ENCODE measurements around the gene C14orf180.

Gene C14orf180

DNA sequence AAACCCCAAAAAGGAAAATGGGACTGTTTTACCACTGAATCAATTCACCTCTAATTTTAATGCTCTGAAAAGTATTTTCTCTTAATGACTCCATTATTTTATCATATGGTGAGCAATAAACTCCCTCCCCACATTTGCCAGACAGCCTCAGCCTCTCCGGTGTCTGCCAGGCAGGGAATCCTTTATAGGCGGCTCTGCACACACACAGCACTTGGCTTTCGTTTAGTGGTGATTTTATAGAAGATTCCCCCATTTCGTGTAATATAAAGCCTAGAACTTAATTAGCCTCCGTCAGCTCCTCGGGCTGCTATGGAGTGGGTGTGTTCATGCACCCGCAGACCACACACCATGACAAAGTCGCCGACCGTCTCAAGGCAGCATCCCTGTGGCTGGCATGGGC is 10.1 kb upstream of the C14orf180 start:
- CTCF ChIA-PET: interaction anchor here (0.6 kb wide), 1 partner anchor 11 kb away, joined by 3 read pairs; no protein-coding TSS in a partner anchor
- Histone ChIP-seq H3K9me3 (ENCODE audit: control insufficient read depth, insufficient read depth, low read depth, low read length) (no peaks in the 10 kb centered on the region), H3K27ac (ENCODE audit: extremely low read depth, low read depth, low read length) (no peak overlapping the region), H3K4me3 (ENCODE audit: low read depth, low read length) (no peak overlapping the region), H3K36me3 (ENCODE audit: control insufficient read depth in 2 of 2, insufficient read depth in 1 of 2, low read length in 2 of 2) (no peaks in the 10 kb centered on the region), H3K4me1 (ENCODE audit: control insufficient read depth, insufficient read depth, low read length) (no peaks in the 10 kb centered on the region)
- TF ChIP-seq ZNF121 (tag by site-specific recombination; IDR thresholded peaks at IDR 0.05) (no peak), ZNF138 (tag by site-specific recombination; IDR thresholded peaks at IDR 0.05; ENCODE audit: borderline replicate concordance) (no peak), ZNF19 (tag by site-specific recombination; IDR thresholded peaks at IDR 0.05; ENCODE audit: low read depth) (no peak), ZNF48 (tag by site-specific recombination; IDR thresholded peaks at IDR 0.05) (no peak), OSR2 (tag by site-specific recombination; IDR thresholded peaks at IDR 0.05) (no peak), ZNF624 (tag by site-specific recombination; IDR thresholded peaks at IDR 0.05) (no peak), ZNF701 (tag by site-specific recombination; IDR thresholded peaks at IDR 0.05) (no peak), ZNF777 (tag by site-specific recombination; IDR thresholded peaks at IDR 0.05; ENCODE audit: borderline replicate concordance) (no peak), ZNF354C (tag by site-specific recombination; IDR thresholded peaks at IDR 0.05; ENCODE audit: borderline replicate concordance, low read depth) (no peak), ZNF560 (tag by site-specific recombination; IDR thresholded peaks at IDR 0.05; ENCODE audit: borderline replicate concordance) (no peak), ZNF677 (tag by site-specific recombination; IDR thresholded peaks at IDR 0.05) (no peak)
- TF ChIP-seq, protein P1, sequence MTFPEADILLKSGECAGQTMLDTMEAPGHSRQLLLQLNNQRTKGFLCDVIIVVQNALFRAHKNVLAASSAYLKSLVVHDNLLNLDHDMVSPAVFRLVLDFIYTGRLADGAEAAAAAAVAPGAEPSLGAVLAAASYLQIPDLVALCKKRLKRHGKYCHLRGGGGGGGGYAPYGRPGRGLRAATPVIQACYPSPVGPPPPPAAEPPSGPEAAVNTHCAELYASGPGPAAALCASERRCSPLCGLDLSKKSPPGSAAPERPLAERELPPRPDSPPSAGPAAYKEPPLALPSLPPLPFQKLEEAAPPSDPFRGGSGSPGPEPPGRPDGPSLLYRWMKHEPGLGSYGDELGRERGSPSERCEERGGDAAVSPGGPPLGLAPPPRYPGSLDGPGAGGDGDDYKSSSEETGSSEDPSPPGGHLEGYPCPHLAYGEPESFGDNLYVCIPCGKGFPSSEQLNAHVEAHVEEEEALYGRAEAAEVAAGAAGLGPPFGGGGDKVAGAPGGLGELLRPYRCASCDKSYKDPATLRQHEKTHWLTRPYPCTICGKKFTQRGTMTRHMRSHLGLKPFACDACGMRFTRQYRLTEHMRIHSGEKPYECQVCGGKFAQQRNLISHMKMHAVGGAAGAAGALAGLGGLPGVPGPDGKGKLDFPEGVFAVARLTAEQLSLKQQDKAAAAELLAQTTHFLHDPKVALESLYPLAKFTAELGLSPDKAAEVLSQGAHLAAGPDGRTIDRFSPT (tag by site-specific recombination; IDR thresholded peaks at IDR 0.05): no peak
- TF ChIP-seq, protein P2, sequence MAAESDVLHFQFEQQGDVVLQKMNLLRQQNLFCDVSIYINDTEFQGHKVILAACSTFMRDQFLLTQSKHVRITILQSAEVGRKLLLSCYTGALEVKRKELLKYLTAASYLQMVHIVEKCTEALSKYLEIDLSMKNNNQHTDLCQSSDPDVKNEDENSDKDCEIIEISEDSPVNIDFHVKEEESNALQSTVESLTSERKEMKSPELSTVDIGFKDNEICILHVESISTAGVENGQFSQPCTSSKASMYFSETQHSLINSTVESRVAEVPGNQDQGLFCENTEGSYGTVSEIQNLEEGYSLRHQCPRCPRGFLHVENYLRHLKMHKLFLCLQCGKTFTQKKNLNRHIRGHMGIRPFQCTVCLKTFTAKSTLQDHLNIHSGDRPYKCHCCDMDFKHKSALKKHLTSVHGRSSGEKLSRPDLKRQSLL (tag by site-specific recombination; IDR thresholded peaks at IDR 0.05): no peak
- TF ChIP-seq, protein P3, sequence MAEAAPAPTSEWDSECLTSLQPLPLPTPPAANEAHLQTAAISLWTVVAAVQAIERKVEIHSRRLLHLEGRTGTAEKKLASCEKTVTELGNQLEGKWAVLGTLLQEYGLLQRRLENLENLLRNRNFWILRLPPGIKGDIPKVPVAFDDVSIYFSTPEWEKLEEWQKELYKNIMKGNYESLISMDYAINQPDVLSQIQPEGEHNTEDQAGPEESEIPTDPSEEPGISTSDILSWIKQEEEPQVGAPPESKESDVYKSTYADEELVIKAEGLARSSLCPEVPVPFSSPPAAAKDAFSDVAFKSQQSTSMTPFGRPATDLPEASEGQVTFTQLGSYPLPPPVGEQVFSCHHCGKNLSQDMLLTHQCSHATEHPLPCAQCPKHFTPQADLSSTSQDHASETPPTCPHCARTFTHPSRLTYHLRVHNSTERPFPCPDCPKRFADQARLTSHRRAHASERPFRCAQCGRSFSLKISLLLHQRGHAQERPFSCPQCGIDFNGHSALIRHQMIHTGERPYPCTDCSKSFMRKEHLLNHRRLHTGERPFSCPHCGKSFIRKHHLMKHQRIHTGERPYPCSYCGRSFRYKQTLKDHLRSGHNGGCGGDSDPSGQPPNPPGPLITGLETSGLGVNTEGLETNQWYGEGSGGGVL (tag by site-specific recombination; IDR thresholded peaks at IDR 0.05): no peak
- TF ChIP-seq, protein P4, sequence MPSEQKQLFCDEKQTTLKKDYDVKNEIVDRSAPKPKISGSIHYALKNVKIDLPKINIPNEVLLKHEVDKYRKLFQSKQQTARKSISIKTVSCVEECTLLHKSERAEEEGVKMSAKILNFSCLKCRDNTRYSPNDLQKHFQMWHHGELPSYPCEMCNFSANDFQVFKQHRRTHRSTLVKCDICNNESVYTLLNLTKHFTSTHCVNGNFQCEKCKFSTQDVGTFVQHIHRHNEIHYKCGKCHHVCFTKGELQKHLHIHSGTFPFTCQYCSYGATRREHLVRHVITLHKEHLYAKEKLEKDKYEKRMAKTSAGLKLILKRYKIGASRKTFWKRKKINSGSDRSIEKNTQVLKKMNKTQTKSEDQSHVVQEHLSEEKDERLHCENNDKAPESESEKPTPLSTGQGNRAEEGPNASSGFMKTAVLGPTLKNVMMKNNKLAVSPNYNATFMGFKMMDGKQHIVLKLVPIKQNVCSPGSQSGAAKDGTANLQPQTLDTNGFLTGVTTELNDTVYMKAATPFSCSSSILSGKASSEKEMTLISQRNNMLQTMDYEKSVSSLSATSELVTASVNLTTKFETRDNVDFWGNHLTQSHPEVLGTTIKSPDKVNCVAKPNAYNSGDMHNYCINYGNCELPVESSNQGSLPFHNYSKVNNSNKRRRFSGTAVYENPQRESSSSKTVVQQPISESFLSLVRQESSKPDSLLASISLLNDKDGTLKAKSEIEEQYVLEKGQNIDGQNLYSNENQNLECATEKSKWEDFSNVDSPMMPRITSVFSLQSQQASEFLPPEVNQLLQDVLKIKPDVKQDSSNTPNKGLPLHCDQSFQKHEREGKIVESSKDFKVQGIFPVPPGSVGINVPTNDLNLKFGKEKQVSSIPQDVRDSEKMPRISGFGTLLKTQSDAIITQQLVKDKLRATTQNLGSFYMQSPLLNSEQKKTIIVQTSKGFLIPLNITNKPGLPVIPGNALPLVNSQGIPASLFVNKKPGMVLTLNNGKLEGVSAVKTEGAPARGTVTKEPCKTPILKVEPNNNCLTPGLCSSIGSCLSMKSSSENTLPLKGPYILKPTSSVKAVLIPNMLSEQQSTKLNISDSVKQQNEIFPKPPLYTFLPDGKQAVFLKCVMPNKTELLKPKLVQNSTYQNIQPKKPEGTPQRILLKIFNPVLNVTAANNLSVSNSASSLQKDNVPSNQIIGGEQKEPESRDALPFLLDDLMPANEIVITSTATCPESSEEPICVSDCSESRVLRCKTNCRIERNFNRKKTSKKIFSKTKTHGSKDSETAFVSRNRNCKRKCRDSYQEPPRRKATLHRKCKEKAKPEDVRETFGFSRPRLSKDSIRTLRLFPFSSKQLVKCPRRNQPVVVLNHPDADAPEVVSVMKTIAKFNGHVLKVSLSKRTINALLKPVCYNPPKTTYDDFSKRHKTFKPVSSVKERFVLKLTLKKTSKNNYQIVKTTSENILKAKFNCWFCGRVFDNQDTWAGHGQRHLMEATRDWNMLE (tag by site-specific recombination; conservative IDR thresholded peaks at IDR 0.05; ENCODE audit: low read depth): no peak
- POLR2A ChIA-PET: no interaction called here

DNA sequence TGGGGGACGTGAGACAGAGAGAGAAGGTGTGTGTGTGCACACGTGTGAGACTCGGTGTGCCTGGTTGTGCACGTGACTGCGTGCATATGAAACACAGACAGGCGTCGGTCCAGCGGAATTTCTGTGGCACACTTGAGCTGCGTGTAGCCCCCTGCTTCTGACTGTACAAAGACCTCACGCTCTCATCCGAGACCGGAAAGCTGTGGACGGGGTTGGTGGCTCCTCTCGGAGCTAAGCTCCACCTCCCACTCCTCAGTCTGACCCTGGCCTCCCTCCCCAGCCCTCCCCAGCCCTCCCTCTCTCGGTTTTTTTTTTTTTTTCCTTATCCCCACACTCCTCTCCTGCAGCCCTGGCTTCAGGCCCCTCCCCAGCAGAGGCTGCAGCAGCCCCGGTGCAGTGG is 8.3 kb upstream of the C14orf180 start:
- Histone ChIP-seq H3K4me3 (ENCODE audit: low read depth, low read length) (no peak overlapping the region), H3K4me1 (ENCODE audit: control insufficient read depth, insufficient read depth, low read length) (no peaks in the 10 kb centered on the region), H3K9me3 (ENCODE audit: control insufficient read depth, insufficient read depth, low read depth, low read length) (no peaks in the 10 kb centered on the region), H3K36me3 (ENCODE audit: control insufficient read depth in 2 of 2, insufficient read depth in 1 of 2, low read length in 2 of 2) (no peaks in the 10 kb centered on the region), H3K27ac (ENCODE audit: extremely low read depth, low read depth, low read length) (no peak overlapping the region)
- POLR2A ChIA-PET: no interaction called here
- CTCF ChIA-PET: no interaction called here
- TF ChIP-seq KLF16 (tag by site-specific recombination; IDR thresholded peaks at IDR 0.05) (no peak), ZNF2 (tag by site-specific recombination; IDR thresholded peaks at IDR 0.05) (no peak), HOXC10 (CRISPR knock-in tag; IDR thresholded peaks at IDR 0.05) (no peak), ZNF670 (tag by site-specific recombination; IDR thresholded peaks at IDR 0.05; ENCODE audit: low read depth) (no peak), ZNF776 (tag by site-specific recombination; IDR thresholded peaks at IDR 0.05; ENCODE audit: borderline replicate concordance) (no peak)
